ENCODE measurements around the gene GNA14. TPM values are rescaled to one million over a fixed set of nuclear protein-coding genes. Genes with fewer than 3 reads are reported as not detected.

GNA14 gene
- total RNA-seq, 2 donors from 2014 or later = 1.6 to 5.3 TPM

- Histone ChIP-seq H3K4me1 (peaks cover 15% of the 10 kb centered on the region), H3K4me3 (no peak overlapping the region), H3K36me3 (replicated peaks in 1 of 2; ENCODE audit: insufficient read depth in 1 of 2, low read depth in 2 of 2) (no peaks in the 10 kb centered on the region), H3K27ac (peak overlapping the region in 1 of 4 donors; percentile 71), H3K27me3 (no peaks in the 10 kb centered on the region), H3K9me3 (no peaks in the 10 kb centered on the region)
- TF ChIP-seq POLR2A (IDR thresholded peaks at IDR 0.05) = no peak
- no peak for TF ChIP-seq CTCF (IDR thresholded peaks at IDR 0.05)
- whole genome bisulfite sequencing, 2 donors = 28 to 36% methylated on average over 3 of the region's 3 CpGs
- intact Hi-C loops (cut with DNase I) = loop anchor here (10.0 kb wide), 1 partner anchor 296 kb away; no protein-coding TSS in a partner anchor
- peak in 1 of 4 donors; percentile 20 for DNase-seq
- ATAC-seq = no peak
These were observed 209.5 kb downstream of the GNA14 start for GRCh38 chr9:77438653-77439052.

- DNase-seq (no peak), ATAC-seq (no peak)
- Histone ChIP-seq H3K27ac (no peak overlapping the region), H3K4me3 (no peak overlapping the region), H3K27me3 (no peaks in the 10 kb centered on the region), H3K4me1 (peaks cover 15% of the 10 kb centered on the region), H3K9me3 (no peaks in the 10 kb centered on the region), H3K36me3 (replicated peaks in 1 of 2; ENCODE audit: insufficient read depth in 1 of 2, low read depth in 2 of 2) (no peaks in the 10 kb centered on the region)
- TF ChIP-seq CTCF (IDR thresholded peaks at IDR 0.05) (no peak), POLR2A (IDR thresholded peaks at IDR 0.05) (no peak)
- intact Hi-C loops (cut with DNase I) = loop anchor here (10.0 kb wide), 1 partner anchor 299 kb away; no protein-coding TSS in a partner anchor
- 68 to 70% methylated on average over 3 of the region's 3 CpGs for WGBS, 2 donors
These were observed 212.4 kb downstream of the GNA14 start for GRCh38 chr9:77435688-77436087.

- peaks cover 15% of the 10 kb centered on the region for H3K4me1 ChIP-seq
- no peaks in the 10 kb centered on the region for H3K9me3 ChIP-seq
- H3K36me3 ChIP-seq (replicated peaks in 1 of 2; ENCODE audit: insufficient read depth in 1 of 2, low read depth in 2 of 2) = no peaks in the 10 kb centered on the region
- no peak overlapping the region for H3K4me3 ChIP-seq
- TF ChIP-seq POLR2A (IDR thresholded peaks at IDR 0.05) (no peak), CTCF (IDR thresholded peaks at IDR 0.05) (no peak)
- WGBS, 2 donors = 83 to 89% methylated on average over 4 of the region's 4 CpGs
- no peaks in the 10 kb centered on the region for H3K27me3 ChIP-seq
- intact Hi-C loops (cut with DNase I) = loop anchor here (10.0 kb wide), 1 partner anchor 300 kb away; no protein-coding TSS in a partner anchor
- H3K27ac ChIP-seq = no peak overlapping the region
- ATAC-seq (no peak), DNase-seq (no peak)
These were observed 212.8 kb downstream of the GNA14 start for GRCh38 chr9:77435277-77435676.

- intact Hi-C loops (cut with DNase I) = loop anchor here (10.0 kb wide), 1 partner anchor 301 kb away; no protein-coding TSS in a partner anchor
- DNase-seq = peak; percentile 63 to 81 (median 77)
- 54 to 58% methylated on average over 21 of the region's 21 CpGs for WGBS, 2 donors
- Histone ChIP-seq H3K27ac (no peak overlapping the region), H3K4me1 (peaks cover 4% of the 10 kb centered on the region), H3K27me3 (no peaks in the 10 kb centered on the region), H3K36me3 (replicated peaks in 1 of 2; ENCODE audit: insufficient read depth in 1 of 2, low read depth in 2 of 2) (no peaks in the 10 kb centered on the region), H3K4me3 (no peak overlapping the region), H3K9me3 (no peaks in the 10 kb centered on the region)
- ATAC-seq = peak; percentile 88
- peak; percentile 91 to 97 (median 93) for TF ChIP-seq CTCF (IDR thresholded peaks at IDR 0.05)
- TF ChIP-seq POLR2A (IDR thresholded peaks at IDR 0.05) = no peak
These were observed 214.3 kb downstream of the GNA14 start for GRCh38 chr9:77433675-77434445.
